Stimulated activated CD8-positive, alpha-beta memory T cell treated with anti-CD3 and anti-CD28 coated beads, Interleukin-4, amount 100 ng/mL, for 1 hour (primary cell): ENCODE results near the gene PM20D2.

Experiments
- DNase-seq, 2 donors: peaks; one replicate each; pipeline ENCODE4 v3.0.0-alpha.2; 2020; ENCODE audit warnings: low read depth in 2 of 2, low spot score in 1 of 2

The PM20D2 gene

GRCh38 chr6:89200706-89201215 is 54.9 kb downstream of the PM20D2 start:
- no peak for DNase-seq

GRCh38 chr6:89204096-89204495 is 58.2 kb downstream of the PM20D2 start:
- DNase-seq: no peak

GRCh38 chr6:89205819-89206218 is 60.0 kb downstream of the PM20D2 start:
- no peak for DNase-seq

- DNase-seq: no peak
Measured at GRCh38 chr6:89208551-89208950, 62.7 kb downstream of the PM20D2 start.

- DNase-seq: no peak
Measured at GRCh38 chr6:89209457-89209856, 63.6 kb downstream of the PM20D2 start.

GRCh38 chr6:89212472-89212871 is 66.6 kb downstream of the PM20D2 start:
- no peak for DNase-seq

GRCh38 chr6:89214197-89214596 is 68.3 kb downstream of the PM20D2 start:
- DNase-seq: no peak
